ENCODE measurements around the gene ABCF3.

Gene ABCF3

DNA sequence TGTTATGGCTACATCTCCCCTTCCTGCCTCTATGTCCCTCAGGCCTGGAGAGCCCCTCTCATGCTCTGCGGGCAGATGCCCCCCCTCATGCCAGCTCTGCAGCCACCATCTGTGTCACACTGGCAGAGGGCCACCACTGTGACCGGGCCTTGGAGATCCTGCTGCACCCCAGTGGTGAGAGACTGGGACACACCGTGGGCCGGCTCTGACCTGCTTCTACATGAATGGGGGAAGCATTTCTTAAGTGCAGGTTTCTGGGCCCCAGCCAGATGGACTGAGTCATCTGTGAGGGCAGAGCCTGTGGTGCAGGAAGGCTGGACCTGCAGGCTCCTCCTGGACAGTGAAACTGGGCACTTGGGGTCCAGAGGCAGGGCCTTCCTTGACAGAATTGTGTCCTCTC lies 48.2 kb downstream of the ABCF3 start:
- Histone ChIP-seq H3K36me3 (ENCODE audit: control insufficient read depth, insufficient read depth, low read length) (no peaks in the 10 kb centered on the region), H3K9me3 (ENCODE audit: control insufficient read depth, insufficient read depth, low read depth, low read length) (no peaks in the 10 kb centered on the region), H3K27me3 (ENCODE audit: control insufficient read depth, insufficient read depth, low read length) (peaks cover 57% of the 10 kb centered on the region), H3K27ac (ENCODE audit: low read depth, low read length) (no peak overlapping the region), H3K9ac (ENCODE audit: low read length) (no peak overlapping the region), H3K4me1 (ENCODE audit: control insufficient read depth, insufficient read depth, low read length) (no peaks in the 10 kb centered on the region), H3K4me3 (ENCODE audit: low read depth, low read length) (no peak overlapping the region)

- Histone ChIP-seq H3K9me3 (ENCODE audit: control insufficient read depth, insufficient read depth, low read depth, low read length) (no peaks in the 10 kb centered on the region), H3K27ac (ENCODE audit: low read depth, low read length) (no peak overlapping the region), H3K4me3 (ENCODE audit: low read depth, low read length) (no peak overlapping the region), H3K36me3 (ENCODE audit: control insufficient read depth, insufficient read depth, low read length) (no peaks in the 10 kb centered on the region), H3K27me3 (ENCODE audit: control insufficient read depth, insufficient read depth, low read length) (peaks cover 51% of the 10 kb centered on the region), H3K4me1 (ENCODE audit: control insufficient read depth, insufficient read depth, low read length) (no peaks in the 10 kb centered on the region), H3K9ac (ENCODE audit: low read length) (no peak overlapping the region)
These were observed 48.8 kb downstream of the ABCF3 start for GRCh38 chr3:184234671-184235380.

DNA sequence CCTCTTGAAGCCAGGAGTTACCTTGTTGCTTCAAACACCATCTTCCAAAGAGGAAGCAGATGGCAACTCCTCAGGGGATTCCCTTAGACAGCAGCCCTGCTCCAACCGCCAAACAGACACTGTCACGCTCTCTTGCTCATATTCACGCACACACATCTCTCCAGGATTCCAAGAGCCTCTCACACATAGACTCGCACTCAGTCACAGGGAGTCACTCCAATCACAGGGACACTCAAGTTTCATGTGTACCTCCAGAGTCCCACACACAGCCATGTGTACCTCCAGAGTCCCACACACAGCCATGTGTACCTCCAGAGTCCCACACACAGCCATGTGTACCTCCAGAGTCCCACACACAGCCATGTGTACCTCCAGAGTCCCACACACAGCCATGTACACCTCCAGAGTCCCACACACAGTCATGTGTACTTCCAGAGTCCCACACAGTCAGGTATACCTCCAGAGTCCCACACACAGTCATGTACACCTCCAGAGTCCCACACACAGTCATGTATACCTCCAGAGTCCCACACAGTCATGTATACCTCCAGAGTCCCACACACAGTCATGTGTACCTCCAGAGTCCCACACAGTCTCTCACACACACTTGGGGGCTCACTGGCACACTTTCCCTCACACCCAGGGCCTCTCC lies 49.5 kb downstream of the ABCF3 start:
- peaks cover 44% of the 10 kb centered on the region for H3K27me3 ChIP-seq (ENCODE audit: control insufficient read depth, insufficient read depth, low read length)
- H3K4me3 ChIP-seq (ENCODE audit: low read depth, low read length), result no peak overlapping the region
- H3K9ac ChIP-seq (ENCODE audit: low read length), result no peak overlapping the region
- H3K27ac ChIP-seq (ENCODE audit: low read depth, low read length), result no peak overlapping the region
- H3K4me1 ChIP-seq (ENCODE audit: control insufficient read depth, insufficient read depth, low read length), result no peaks in the 10 kb centered on the region
- no peaks in the 10 kb centered on the region for H3K36me3 ChIP-seq (ENCODE audit: control insufficient read depth, insufficient read depth, low read length)
- H3K9me3 ChIP-seq (ENCODE audit: control insufficient read depth, insufficient read depth, low read depth, low read length), result no peaks in the 10 kb centered on the region

DNA sequence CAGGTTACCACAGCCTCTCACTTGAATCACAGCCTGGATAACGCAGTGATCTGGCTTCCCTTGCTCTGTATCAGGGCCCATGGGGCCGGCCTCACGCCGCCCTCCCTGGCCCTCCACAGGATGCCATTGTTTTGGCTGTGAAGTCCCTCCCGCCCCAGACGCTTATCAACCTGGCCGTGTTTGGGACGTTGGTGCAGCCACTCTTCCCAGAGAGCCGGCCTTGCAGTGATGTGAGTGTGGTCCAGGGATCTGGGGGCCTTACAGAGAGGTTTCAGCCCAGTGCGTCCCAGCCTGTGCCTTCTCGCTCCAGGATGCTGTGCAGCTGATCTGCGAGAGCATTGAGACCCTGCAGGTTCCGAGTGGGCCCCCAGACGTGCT lies 50.0 kb downstream of the ABCF3 start:
- Histone ChIP-seq H3K27me3 (ENCODE audit: control insufficient read depth, insufficient read depth, low read length) (peaks cover 39% of the 10 kb centered on the region), H3K4me3 (ENCODE audit: low read depth, low read length) (no peak overlapping the region), H3K36me3 (ENCODE audit: control insufficient read depth, insufficient read depth, low read length) (no peaks in the 10 kb centered on the region), H3K4me1 (ENCODE audit: control insufficient read depth, insufficient read depth, low read length) (no peaks in the 10 kb centered on the region), H3K9ac (ENCODE audit: low read length) (no peak overlapping the region), H3K27ac (ENCODE audit: low read depth, low read length) (no peak overlapping the region), H3K9me3 (ENCODE audit: control insufficient read depth, insufficient read depth, low read depth, low read length) (no peaks in the 10 kb centered on the region)

GRCh38 chr3:184236636-184237035 lies 50.6 kb downstream of the ABCF3 start:
- Histone ChIP-seq H3K27me3 (ENCODE audit: control insufficient read depth, insufficient read depth, low read length) (peaks cover 33% of the 10 kb centered on the region), H3K27ac (ENCODE audit: low read depth, low read length) (no peak overlapping the region), H3K36me3 (ENCODE audit: control insufficient read depth, insufficient read depth, low read length) (no peaks in the 10 kb centered on the region), H3K4me1 (ENCODE audit: control insufficient read depth, insufficient read depth, low read length) (no peaks in the 10 kb centered on the region), H3K9ac (ENCODE audit: low read length) (no peak overlapping the region), H3K9me3 (ENCODE audit: control insufficient read depth, insufficient read depth, low read depth, low read length) (no peaks in the 10 kb centered on the region), H3K4me3 (ENCODE audit: low read depth, low read length) (no peak overlapping the region)

- no peaks in the 10 kb centered on the region for H3K4me1 ChIP-seq (ENCODE audit: control insufficient read depth, insufficient read depth, low read length)
- no peaks in the 10 kb centered on the region for H3K9me3 ChIP-seq (ENCODE audit: control insufficient read depth, insufficient read depth, low read depth, low read length)
- H3K4me3 ChIP-seq (ENCODE audit: low read depth, low read length), result no peak overlapping the region
- no peak overlapping the region for H3K27ac ChIP-seq (ENCODE audit: low read depth, low read length)
- H3K27me3 ChIP-seq (ENCODE audit: control insufficient read depth, insufficient read depth, low read length), result peaks cover 27% of the 10 kb centered on the region
- H3K36me3 ChIP-seq (ENCODE audit: control insufficient read depth, insufficient read depth, low read length), result peaks cover 2% of the 10 kb centered on the region
- H3K9ac ChIP-seq (ENCODE audit: low read length), result no peak overlapping the region
These were observed 51.2 kb downstream of the ABCF3 start for GRCh38 chr3:184237211-184237610.

GRCh38 chr3:184237807-184238206 lies 51.8 kb downstream of the ABCF3 start:
- H3K9ac ChIP-seq (ENCODE audit: low read length), result no peak overlapping the region
- H3K9me3 ChIP-seq (ENCODE audit: control insufficient read depth, insufficient read depth, low read depth, low read length), result no peaks in the 10 kb centered on the region
- no peak overlapping the region for H3K27ac ChIP-seq (ENCODE audit: low read depth, low read length)
- peaks cover 8% of the 10 kb centered on the region for H3K36me3 ChIP-seq (ENCODE audit: control insufficient read depth, insufficient read depth, low read length)
- peaks cover 21% of the 10 kb centered on the region for H3K27me3 ChIP-seq (ENCODE audit: control insufficient read depth, insufficient read depth, low read length)
- no peaks in the 10 kb centered on the region for H3K4me1 ChIP-seq (ENCODE audit: control insufficient read depth, insufficient read depth, low read length)
- H3K4me3 ChIP-seq (ENCODE audit: low read depth, low read length), result no peak overlapping the region

- no peak overlapping the region for H3K9ac ChIP-seq (ENCODE audit: low read length)
- H3K4me1 ChIP-seq (ENCODE audit: control insufficient read depth, insufficient read depth, low read length), result no peaks in the 10 kb centered on the region
- peaks cover 16% of the 10 kb centered on the region for H3K27me3 ChIP-seq (ENCODE audit: control insufficient read depth, insufficient read depth, low read length)
- H3K36me3 ChIP-seq (ENCODE audit: control insufficient read depth, insufficient read depth, low read length), result peaks cover 13% of the 10 kb centered on the region
- no peaks in the 10 kb centered on the region for H3K9me3 ChIP-seq (ENCODE audit: control insufficient read depth, insufficient read depth, low read depth, low read length)
- H3K4me3 ChIP-seq (ENCODE audit: low read depth, low read length), result no peak overlapping the region
- no peak overlapping the region for H3K27ac ChIP-seq (ENCODE audit: low read depth, low read length)
These were observed 52.3 kb downstream of the ABCF3 start for GRCh38 chr3:184238246-184238818.

DNA sequence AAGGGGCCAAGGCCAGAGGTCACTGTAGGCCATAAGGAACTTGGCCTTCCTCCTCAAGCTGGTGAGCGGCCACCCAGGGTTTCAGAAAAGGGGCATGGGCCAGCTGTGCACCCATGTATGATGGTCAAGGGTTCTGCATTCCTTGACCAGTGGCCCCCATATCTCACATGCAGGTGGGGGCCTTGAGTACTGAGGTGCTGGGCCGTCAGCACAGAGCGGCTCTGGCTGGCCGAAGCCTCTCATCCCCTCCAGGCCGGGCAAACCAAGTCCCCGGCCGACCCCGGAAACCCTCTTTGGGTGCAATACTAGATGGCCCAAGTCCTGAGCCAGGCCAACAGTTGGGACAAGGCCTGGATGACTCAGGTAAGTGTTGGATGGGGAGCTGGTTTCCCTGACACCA lies 53.2 kb downstream of the ABCF3 start:
- no peaks in the 10 kb centered on the region for H3K9me3 ChIP-seq (ENCODE audit: control insufficient read depth, insufficient read depth, low read depth, low read length)
- no peaks in the 10 kb centered on the region for H3K4me1 ChIP-seq (ENCODE audit: control insufficient read depth, insufficient read depth, low read length)
- peaks cover 21% of the 10 kb centered on the region for H3K36me3 ChIP-seq (ENCODE audit: control insufficient read depth, insufficient read depth, low read length)
- no peak overlapping the region for H3K27ac ChIP-seq (ENCODE audit: low read depth, low read length)
- no peak overlapping the region for H3K9ac ChIP-seq (ENCODE audit: low read length)
- peaks cover 7% of the 10 kb centered on the region; the same call in 1 of the 2 replicates for H3K27me3 ChIP-seq (ENCODE audit: control insufficient read depth, insufficient read depth, low read length)
- H3K4me3 ChIP-seq (ENCODE audit: low read depth, low read length), result no peak overlapping the region

GRCh38 chr3:184239708-184240107 lies 53.7 kb downstream of the ABCF3 start:
- peaks cover 4% of the 10 kb centered on the region; the same call in 1 of the 2 replicates for H3K27me3 ChIP-seq (ENCODE audit: control insufficient read depth, insufficient read depth, low read length)
- H3K27ac ChIP-seq (ENCODE audit: low read depth, low read length), result no peak overlapping the region

GRCh38 chr3:184240384-184241140 lies 54.6 kb downstream of the ABCF3 start:
- Histone ChIP-seq H3K27ac (ENCODE audit: low read depth, low read length) (no peak overlapping the region), H3K27me3 (ENCODE audit: control insufficient read depth, insufficient read depth, low read length) (no peaks in the 10 kb centered on the region; the same call in 1 of the 2 replicates), H3K9me3 (ENCODE audit: control insufficient read depth, insufficient read depth, low read depth, low read length) (no peaks in the 10 kb centered on the region), H3K9ac (ENCODE audit: low read length) (no peak overlapping the region), H3K4me3 (ENCODE audit: low read depth, low read length) (no peak overlapping the region), H3K4me1 (ENCODE audit: control insufficient read depth, insufficient read depth, low read length) (no peaks in the 10 kb centered on the region), H3K36me3 (ENCODE audit: control insufficient read depth, insufficient read depth, low read length) (peaks cover 35% of the 10 kb centered on the region)

More at GRCh38 chr3:184239708-184240107, 53.7 kb downstream of the ABCF3 start:
- Histone ChIP-seq H3K9me3 (ENCODE audit: control insufficient read depth, insufficient read depth, low read depth, low read length) (no peaks in the 10 kb centered on the region), H3K4me1 (ENCODE audit: control insufficient read depth, insufficient read depth, low read length) (no peaks in the 10 kb centered on the region), H3K36me3 (ENCODE audit: control insufficient read depth, insufficient read depth, low read length) (peaks cover 26% of the 10 kb centered on the region), H3K9ac (ENCODE audit: low read length) (no peak overlapping the region), H3K4me3 (ENCODE audit: low read depth, low read length) (no peak overlapping the region)

Data from HUES6 (cell line).